Middle frontal gyrus (tissue), 1 donor: ENCODE data around the gene SHKBP1.
"Not testable (repeated sequence)": the region's sequence is repeated elsewhere in the genome, so short reads cannot be mapped to it uniquely, and the experiment has no call there.

Source experiments
- DNase-seq: peaks from one replicate; pipeline ENCODE4 v3.0.0-alpha.2; 2015; ENCODE audit warnings: low spot score; ENCODE audit errors: extremely low spot score

SHKBP1 gene

GRCh38 chr19:40582467-40582866 lies 5.8 kb downstream of the SHKBP1 start:
- DNase-seq: no peak

DNA sequence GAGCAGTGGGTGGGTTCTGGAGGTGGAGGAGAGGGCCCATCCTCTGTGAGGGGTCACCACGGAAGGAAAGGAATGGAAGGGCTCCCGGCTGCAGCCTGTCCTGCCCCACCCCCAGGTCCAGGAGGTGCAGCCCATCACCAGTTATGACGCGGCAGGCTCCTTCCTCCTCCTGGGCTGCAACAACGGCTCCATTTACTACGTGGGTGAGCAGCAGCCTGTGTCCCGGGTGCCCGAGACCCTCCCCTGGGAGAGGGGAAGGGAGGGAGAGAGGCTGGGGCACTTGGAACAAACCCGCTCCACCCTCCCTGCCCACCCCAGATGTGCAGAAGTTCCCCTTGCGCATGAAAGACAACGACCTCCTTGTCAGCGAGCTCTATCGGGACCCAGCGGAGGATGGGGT lies 6.6 kb downstream of the SHKBP1 start:
- DNase-seq: no peak

GRCh38 chr19:40584007-40584406 lies 7.3 kb downstream of the SHKBP1 start:
- no peak for DNase-seq

- DNase-seq: no peak
These were observed 8.7 kb downstream of the SHKBP1 start for GRCh38 chr19:40585241-40585981.

DNA sequence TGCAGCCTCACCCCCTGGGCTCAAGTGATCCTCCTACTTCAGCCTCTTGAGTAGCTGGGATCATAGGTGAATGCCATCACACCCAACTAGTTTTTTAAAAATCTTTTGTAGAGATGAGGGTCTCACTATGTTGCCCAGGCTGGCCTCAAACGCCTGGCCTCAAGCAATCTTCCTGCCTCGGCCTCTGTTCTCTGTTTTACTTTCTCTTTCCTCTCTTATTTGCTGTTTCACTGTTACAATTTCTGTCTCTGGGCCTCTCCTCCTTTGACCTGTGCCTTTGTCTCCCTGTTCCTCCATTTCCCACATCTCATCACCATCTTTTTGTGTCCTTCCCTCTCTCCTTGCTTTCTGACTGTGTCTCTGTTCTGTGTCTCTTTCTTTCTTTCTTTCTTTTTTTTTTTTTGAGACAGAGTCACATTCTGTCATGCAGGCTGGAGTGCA lies 9.3 kb downstream of the SHKBP1 start:
- DNase-seq: no peak

GRCh38 chr19:40586611-40587010 lies 9.9 kb downstream of the SHKBP1 start:
- no peak for DNase-seq

- no peak for DNase-seq
These were observed 11.6 kb downstream of the SHKBP1 start for GRCh38 chr19:40588110-40588854.

GRCh38 chr19:40588926-40589569 lies 12.4 kb downstream of the SHKBP1 start:
- no peak for DNase-seq

GRCh38 chr19:40589591-40590429 lies 13.1 kb downstream of the SHKBP1 start:
- no peak for DNase-seq

DNA sequence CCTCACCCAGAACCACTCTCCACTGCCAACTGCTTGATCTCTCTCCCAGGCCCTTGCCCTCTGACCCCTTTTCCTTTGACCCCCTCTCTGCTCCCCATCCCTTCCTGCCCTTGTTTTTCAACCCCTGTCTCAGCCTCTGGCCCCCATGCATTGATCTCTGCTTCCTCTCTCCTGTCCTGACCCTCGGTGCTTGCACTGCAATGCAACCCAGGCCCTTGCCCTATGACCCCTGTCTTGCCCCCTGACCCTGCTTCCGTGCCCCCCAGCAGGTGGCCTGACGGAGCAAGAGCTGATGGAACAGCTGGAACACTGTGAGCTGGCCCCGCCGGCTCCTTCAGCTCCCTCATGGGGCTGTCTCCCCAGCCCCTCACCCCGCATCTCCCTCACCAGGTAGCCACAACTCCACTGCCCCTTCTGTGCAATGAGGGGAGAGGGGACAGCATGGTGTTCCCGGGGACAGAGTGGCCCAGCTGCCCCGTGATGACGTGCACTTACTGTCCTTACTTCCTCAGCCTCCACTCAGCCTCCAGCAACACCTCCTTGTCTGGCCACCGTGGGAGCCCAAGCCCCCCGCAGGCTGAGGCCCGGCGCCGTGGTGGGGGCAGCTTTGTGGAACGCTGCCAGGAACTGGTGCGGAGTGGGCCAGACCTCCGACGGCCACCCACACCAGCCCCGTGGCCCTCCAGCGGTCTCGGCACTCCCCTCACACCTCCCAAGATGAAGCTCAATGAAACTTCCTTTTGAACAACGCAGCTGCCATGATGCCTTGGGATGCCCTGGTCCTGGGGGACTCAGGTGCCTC lies 14.0 kb downstream of the SHKBP1 start:
- no peak for DNase-seq

DNA sequence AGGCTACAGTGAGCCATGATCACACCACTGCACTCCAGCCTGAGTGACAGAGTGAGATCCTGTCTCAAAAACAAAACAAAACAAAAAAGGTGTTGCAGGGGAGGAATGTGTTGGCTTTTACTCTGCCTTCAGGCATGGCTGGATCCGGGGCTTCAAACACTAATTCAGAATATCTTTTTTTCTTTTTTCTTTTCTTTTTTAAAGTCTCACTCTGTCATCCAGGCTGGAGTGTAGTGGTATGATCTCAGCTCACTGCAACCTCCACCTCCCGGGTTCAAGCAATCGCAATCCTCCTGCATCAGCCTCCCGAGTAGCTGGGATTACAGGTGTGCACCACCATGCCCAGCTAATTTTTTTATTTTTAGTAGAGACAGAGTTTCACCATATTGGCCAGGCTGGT lies 15.1 kb downstream of the SHKBP1 start:
- DNase-seq: not testable (repeated sequence)

GRCh38 chr19:40592170-40592569 lies 15.5 kb downstream of the SHKBP1 start:
- no peak for DNase-seq

DNA sequence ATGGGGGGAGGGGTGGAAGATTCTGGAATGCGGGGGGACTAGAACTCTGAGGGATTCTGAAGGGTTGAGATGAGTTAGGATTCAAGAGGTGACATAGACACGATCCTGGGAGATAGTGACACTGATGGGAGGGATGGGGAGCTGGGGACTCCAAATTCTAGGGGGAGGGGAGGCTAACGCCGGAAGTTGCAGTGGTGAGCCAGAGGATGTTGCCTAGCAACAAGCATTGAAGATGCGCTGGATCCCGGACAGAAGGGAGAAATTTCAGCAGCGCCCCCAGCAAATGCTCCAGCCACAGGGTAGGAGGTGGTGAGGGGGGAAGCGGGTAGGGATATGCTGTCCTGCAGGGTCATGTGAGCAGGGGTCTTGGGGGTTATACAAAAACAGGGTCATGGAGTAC lies 17.6 kb downstream of the SHKBP1 start:
- DNase-seq: no peak

- DNase-seq: no peak
These were observed 18.0 kb downstream of the SHKBP1 start for GRCh38 chr19:40594657-40595091.

GRCh38 chr19:40596608-40597328 lies 20.1 kb downstream of the SHKBP1 start:
- DNase-seq: no peak

GRCh38 chr19:40597329-40597838 lies 20.7 kb downstream of the SHKBP1 start:
- no peak for DNase-seq

DNA sequence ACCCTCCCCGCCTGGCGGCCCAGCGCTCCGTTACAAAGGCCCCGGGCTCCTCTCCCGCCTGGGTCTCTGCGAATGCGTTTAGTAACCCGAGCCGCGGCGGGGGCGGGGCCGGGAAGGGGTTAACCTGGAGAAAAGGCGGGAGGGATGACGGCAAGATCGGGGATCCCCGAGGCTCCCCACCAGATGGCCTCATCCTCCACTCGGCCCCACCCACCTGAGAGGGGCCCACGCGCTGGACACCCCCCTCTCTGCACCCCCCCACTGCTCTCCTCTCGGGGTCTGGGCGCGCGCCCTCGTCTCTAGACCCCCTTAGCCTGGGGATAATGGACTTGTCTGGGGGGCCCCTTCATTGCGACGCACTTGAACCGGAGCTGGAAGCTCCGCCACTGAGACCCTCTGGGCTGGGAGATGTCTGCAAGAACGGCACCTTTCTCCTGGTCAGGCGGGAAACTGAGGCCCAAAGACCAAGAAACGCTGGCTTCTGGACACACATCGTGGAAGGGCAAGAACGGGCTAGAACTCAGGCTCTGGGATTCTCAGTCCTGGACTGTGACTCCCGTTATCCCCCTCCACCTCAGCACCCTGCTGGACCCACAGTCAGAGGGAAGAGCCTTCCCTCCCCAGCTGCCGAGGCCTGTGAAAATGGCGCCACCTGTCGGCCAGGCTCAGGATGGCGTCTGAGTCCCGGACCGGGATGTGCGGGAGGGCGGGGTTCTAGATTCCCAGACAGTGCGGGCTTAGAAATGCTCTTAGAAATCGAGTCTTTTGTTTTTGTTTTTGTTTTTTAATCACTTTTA lies 21.6 kb downstream of the SHKBP1 start:
- DNase-seq: peak; percentile 79

DNA sequence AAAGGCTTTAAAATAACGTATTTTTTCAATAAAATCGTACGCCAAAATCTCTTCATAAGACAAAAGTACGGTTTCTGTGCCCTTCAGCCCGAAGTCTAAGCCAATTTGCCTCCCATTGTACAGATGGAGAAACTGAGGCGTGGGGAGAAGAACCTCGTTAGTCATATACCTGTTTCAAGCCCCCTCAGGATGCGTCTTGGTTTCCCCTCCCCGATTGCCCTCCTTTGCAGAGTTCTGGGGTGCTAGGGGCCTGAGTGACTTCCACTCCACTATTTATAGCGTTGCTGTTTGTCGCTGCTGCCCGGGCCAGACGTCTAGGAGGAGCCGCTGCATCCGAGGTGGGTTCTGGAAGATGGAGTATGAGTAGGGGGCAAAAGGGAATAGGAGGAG lies 22.2 kb downstream of the SHKBP1 start:
- no peak for DNase-seq
